ENCODE results near the gene SGSM1. TPM values are rescaled to one million over a fixed set of nuclear protein-coding genes. Genes with fewer than 3 reads are reported as not detected.

SGSM1 gene
- total and polyA plus RNA-seq, 12 donors: 1.1 to 14.3 (median 7.8) TPM

DNA sequence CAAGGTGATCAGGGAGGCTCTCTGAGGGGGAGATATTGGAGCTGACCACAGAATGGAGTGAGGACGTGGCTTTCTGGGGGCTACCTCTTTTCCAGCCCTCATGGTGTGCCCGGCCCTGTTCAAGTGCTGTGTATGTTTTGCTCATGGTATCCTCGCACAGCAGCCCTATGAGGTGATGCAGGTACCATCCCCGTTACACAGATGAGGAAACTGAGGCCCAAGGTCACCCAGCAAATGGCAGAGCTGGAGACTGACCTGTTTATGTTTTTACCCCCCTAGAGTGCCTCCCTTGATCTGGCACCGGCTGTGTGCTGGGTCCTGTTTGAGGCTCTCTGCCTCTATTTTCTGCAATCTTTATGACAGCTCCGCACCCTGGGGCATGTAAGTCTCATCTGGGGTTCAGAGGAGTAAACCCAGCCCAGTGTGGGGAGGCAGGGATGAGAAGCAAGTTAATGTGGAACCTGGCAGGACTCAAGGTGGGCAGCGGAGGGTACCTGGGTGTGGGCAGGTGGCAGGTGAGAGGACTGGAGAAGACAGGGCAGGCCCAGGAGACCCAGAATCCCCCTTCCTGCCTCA, 20.8 kb downstream of the SGSM1 start:
- ATAC-seq: no peak
- no peaks in the 10 kb centered on the region for H3K9me3 ChIP-seq
- H3K36me3 ChIP-seq: no peaks in the 10 kb centered on the region
- TF ChIP-seq, protein P1, sequence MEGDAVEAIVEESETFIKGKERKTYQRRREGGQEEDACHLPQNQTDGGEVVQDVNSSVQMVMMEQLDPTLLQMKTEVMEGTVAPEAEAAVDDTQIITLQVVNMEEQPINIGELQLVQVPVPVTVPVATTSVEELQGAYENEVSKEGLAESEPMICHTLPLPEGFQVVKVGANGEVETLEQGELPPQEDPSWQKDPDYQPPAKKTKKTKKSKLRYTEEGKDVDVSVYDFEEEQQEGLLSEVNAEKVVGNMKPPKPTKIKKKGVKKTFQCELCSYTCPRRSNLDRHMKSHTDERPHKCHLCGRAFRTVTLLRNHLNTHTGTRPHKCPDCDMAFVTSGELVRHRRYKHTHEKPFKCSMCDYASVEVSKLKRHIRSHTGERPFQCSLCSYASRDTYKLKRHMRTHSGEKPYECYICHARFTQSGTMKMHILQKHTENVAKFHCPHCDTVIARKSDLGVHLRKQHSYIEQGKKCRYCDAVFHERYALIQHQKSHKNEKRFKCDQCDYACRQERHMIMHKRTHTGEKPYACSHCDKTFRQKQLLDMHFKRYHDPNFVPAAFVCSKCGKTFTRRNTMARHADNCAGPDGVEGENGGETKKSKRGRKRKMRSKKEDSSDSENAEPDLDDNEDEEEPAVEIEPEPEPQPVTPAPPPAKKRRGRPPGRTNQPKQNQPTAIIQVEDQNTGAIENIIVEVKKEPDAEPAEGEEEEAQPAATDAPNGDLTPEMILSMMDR (IDR thresholded peaks at IDR 0.05): no peak
- 90 to 92% methylated on average over 7 of the region's 7 CpGs for WGBS, 2 donors
- DNase-seq: no peak
- intact Hi-C loops (cut with DNase I): no loop called here
- H3K27ac ChIP-seq: no peak overlapping the region
- no peaks in the 10 kb centered on the region for H3K27me3 ChIP-seq
- H3K4me1 ChIP-seq: peaks cover 0 to 7% (median 0%) of the 10 kb centered on the region in 9 donors
- no peak overlapping the region for H3K4me3 ChIP-seq

DNA sequence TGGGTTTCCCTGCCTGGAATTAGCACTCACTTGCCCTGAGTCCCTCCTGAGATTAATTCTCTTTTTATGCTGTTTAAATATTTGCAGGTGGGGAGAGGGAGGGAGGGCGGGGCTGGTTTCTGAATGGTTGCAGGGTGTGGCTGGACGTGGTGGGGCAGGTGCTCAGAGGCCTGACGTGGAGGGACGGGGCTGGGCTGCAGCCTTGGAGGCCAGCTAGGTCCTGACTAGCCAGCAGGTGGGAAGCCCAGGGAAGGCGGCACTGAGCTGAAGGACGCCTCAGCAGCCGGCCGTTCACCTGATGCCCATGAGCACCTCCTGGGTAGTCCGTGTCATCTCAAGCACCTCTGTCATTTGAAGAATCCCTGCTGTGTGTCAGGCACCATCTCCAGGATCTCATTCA, 21.3 kb downstream of the SGSM1 start:
- ATAC-seq: no peak
- Histone ChIP-seq H3K36me3 (no peaks in the 10 kb centered on the region), H3K4me1 (peaks cover 0 to 7% (median 0%) of the 10 kb centered on the region in 9 donors), H3K4me3 (no peak overlapping the region), H3K27me3 (no peaks in the 10 kb centered on the region), H3K9me3 (no peaks in the 10 kb centered on the region), H3K27ac (no peak overlapping the region)
- intact Hi-C loops (cut with DNase I): no loop called here
- WGBS, 2 donors: 80 to 86% methylated on average over 9 of the region's 9 CpGs
- no peak for DNase-seq
- TF ChIP-seq, protein P1 (IDR thresholded peaks at IDR 0.05): no peak

DNA sequence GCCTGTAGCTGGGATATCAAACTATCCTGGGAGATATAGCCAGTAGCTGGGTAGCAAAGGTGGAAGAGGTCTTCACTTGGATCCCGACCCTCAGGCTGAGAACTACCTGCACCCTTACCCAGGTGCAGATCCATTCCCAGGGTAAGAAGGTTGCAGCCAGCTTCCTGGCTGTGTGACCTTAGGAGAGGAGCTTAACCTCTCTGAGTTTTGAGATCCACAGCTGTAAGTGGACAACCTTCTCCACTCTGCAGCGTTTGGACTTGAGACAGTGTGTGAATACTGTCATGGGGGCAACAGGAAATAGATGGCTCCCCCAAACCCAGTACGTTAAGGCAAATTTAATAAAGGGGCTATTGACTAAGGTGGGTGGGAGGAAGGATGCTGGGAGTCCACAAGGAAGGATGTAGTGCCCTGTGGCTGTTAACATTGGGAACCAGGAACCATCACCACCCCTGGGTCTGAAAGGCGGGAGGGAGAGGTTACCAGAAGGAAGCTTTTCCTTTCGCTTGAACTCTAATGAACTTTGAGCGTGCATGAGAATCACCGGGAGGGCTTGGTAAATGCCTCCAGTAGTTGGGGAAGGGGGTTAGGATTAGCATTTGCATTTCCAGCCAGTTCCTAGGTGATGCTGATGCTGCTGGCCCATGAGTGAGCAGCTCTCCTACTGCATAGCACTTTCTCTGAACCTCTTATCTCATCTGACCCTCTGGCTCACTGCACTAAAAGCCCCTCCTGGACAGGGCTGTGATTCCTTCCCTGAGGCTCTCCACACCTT, 24.4 kb downstream of the SGSM1 start:
- H3K27ac ChIP-seq: no peak overlapping the region
- intact Hi-C loops (cut with DNase I): loop anchor here in 1 of 10 donors (10.0 kb wide), 1 partner anchor 56 kb away; the partner anchor contains the start of gene PIWIL3
- no peak overlapping the region for H3K4me3 ChIP-seq
- H3K9me3 ChIP-seq: no peaks in the 10 kb centered on the region
- ATAC-seq: no peak
- 59 to 60% methylated on average over 7 of the region's 7 CpGs for WGBS, 2 donors
- TF ChIP-seq, protein P1 (IDR thresholded peaks at IDR 0.05): no peak
- H3K4me1 ChIP-seq: no peaks in the 10 kb centered on the region
- H3K36me3 ChIP-seq: no peaks in the 10 kb centered on the region
- no peaks in the 10 kb centered on the region for H3K27me3 ChIP-seq
- no peak for DNase-seq

DNA sequence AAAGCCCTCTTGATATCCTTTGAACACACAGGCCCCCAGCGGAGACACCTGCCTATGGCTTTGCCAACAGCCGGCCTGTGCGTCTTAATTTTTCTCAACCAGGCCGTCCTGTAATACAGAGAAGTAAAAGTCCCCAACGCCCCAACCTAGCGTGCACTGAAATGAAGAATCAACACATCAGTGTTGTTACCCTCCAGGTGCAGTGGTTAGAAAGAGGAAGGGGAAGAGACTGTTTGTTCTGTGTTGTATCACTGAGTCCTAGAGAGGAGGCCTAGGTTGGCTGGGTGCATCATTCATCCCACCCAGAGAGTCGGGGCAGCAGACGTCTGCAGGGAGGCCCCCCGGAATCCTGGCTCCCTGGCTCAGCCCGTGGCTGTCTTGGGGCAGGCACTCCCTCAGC, 25.7 kb downstream of the SGSM1 start:
- H3K9me3 ChIP-seq: no peaks in the 10 kb centered on the region
- TF ChIP-seq, protein P1 (IDR thresholded peaks at IDR 0.05): no peak
- no peaks in the 10 kb centered on the region for H3K36me3 ChIP-seq
- H3K27me3 ChIP-seq: no peaks in the 10 kb centered on the region
- peaks cover 0 to 4% (median 0%) of the 10 kb centered on the region in 9 donors for H3K4me1 ChIP-seq
- intact Hi-C loops (cut with DNase I): loop anchor here in 1 of 10 donors (10.0 kb wide), 1 partner anchor 57 kb away; the partner anchor contains the start of gene PIWIL3
- 79 to 80% methylated on average over 10 of the region's 10 CpGs for WGBS, 2 donors
- ATAC-seq (no peak), DNase-seq (no peak)
- no peak overlapping the region for H3K27ac ChIP-seq
- no peak overlapping the region for H3K4me3 ChIP-seq

Data from heart right ventricle (tissue), 16 donors.